Measurements from ENCODE around the gene MAPT.
"Not testable (repeated sequence)": the region's sequence is repeated elsewhere in the genome, so short reads cannot be mapped to it uniquely, and the experiment has no call there.

MAPT gene

GRCh38 chr17:46013127-46013501 is 118.8 kb downstream of the MAPT start:
- DNase-seq (ENCODE audit: extremely low read depth, low read depth), result no peak
- H3K4me3 ChIP-seq (replicated peaks; ENCODE audit: low read depth, low read length), result no peak overlapping the region
- TF ChIP-seq CTCF (IDR thresholded peaks at IDR 0.05; ENCODE audit: low read depth, low read length, missing control alignments), result no peak

GRCh38 chr17:46013502-46014165 is 119.3 kb downstream of the MAPT start:
- DNase-seq (ENCODE audit: extremely low read depth, low read depth), result peak; percentile 31
- no peak for TF ChIP-seq CTCF (IDR thresholded peaks at IDR 0.05; ENCODE audit: low read depth, low read length, missing control alignments)
- H3K4me3 ChIP-seq (replicated peaks; ENCODE audit: low read depth, low read length), result no peak overlapping the region

GRCh38 chr17:46019408-46019925 is 125.1 kb downstream of the MAPT start:
- not testable (repeated sequence) for DNase-seq (ENCODE audit: extremely low read depth, low read depth)

GRCh38 chr17:46020023-46020761 is 125.8 kb downstream of the MAPT start:
- no peak for DNase-seq (ENCODE audit: extremely low read depth, low read depth)
- no peak for TF ChIP-seq CTCF (IDR thresholded peaks at IDR 0.05; ENCODE audit: low read depth, low read length, missing control alignments)
- H3K4me3 ChIP-seq (replicated peaks; ENCODE audit: low read depth, low read length), result no peak overlapping the region

More at GRCh38 chr17:46019408-46019925, 125.1 kb downstream of the MAPT start:
- not testable (repeated sequence) for H3K4me3 ChIP-seq (replicated peaks; ENCODE audit: low read depth, low read length)

- no peak for TF ChIP-seq CTCF (IDR thresholded peaks at IDR 0.05; ENCODE audit: low read depth, low read length, missing control alignments)
- DNase-seq (ENCODE audit: extremely low read depth, low read depth), result no peak
- H3K4me3 ChIP-seq (replicated peaks; ENCODE audit: low read depth, low read length), result no peak overlapping the region
Measured at GRCh38 chr17:46020998-46021397, 126.6 kb downstream of the MAPT start.

GRCh38 chr17:46023366-46023765 is 129.0 kb downstream of the MAPT start:
- H3K4me3 ChIP-seq (replicated peaks; ENCODE audit: low read depth, low read length); DNase-seq (ENCODE audit: extremely low read depth, low read depth): not testable (repeated sequence)

GRCh38 chr17:46023783-46024388 is 129.5 kb downstream of the MAPT start:
- no peak for DNase-seq (ENCODE audit: extremely low read depth, low read depth)
- no peak for TF ChIP-seq CTCF (IDR thresholded peaks at IDR 0.05; ENCODE audit: low read depth, low read length, missing control alignments)
- no peak overlapping the region for H3K4me3 ChIP-seq (replicated peaks; ENCODE audit: low read depth, low read length)

Measured in HFF-Myc (cell line).